HEK293 (cell line): ENCODE data around the gene VGLL3.

Experiments used
- CTCF ChIP-seq: fragments of 450-650 bp; formaldehyde crosslinking; IDR thresholded peaks from 2 replicates; pipeline ENCODE4 v1.5.1; 2016; ENCODE audit warnings: missing biosample characterization, missing genetic modification characterization
- REST ChIP-seq: fragments of 450-650 bp; formaldehyde crosslinking; IDR thresholded peaks from 2 replicates; pipeline ENCODE4 v1.5.1; 2016; ENCODE audit warnings: missing biosample characterization, missing genetic modification characterization
- SETDB1 ChIP-seq: IDR thresholded peaks from one replicate; pipeline ENCODE4 v1.6.1; 2017; ENCODE audit warnings: mild to moderate bottlenecking, low read length, moderate library complexity, mixed read lengths; ENCODE audit not compliant: insufficient read length
- TCF7L2 ChIP-seq: IDR thresholded peaks from 2 replicates; pipeline ENCODE4 v1.6.1; 2011; ENCODE audit warnings: low read depth, mild to moderate bottlenecking, inconsistent platforms, low read length, moderate library complexity, borderline replicate concordance
- ZBTB48 ChIP-seq: fragments of 450-650 bp; formaldehyde crosslinking; IDR thresholded peaks from 2 replicates; pipeline ENCODE4 v1.5.1; 2016; ENCODE audit warnings: missing biosample characterization, missing genetic modification characterization
- ZBTB49 ChIP-seq: fragments of 450-650 bp; formaldehyde crosslinking; IDR thresholded peaks from 2 replicates; pipeline ENCODE4 v1.5.1; 2016; ENCODE audit warnings: missing biosample characterization, missing genetic modification characterization, low read depth
- ZNF121 ChIP-seq: fragments of 450-650 bp; formaldehyde crosslinking; IDR thresholded peaks from 2 replicates; pipeline ENCODE4 v1.5.1; 2016; ENCODE audit warnings: missing biosample characterization, missing genetic modification characterization
- ZNF24 ChIP-seq: fragments of 450-650 bp; formaldehyde crosslinking; IDR thresholded peaks from 2 replicates; pipeline ENCODE4 v1.5.1; 2016; ENCODE audit warnings: missing biosample characterization, missing genetic modification characterization
- ZNF274 ChIP-seq, 2 experiments: fragments of 200-500 bp in 1 of 2; fragments of 450-650 bp in 1 of 2; sonication (Bioruptor generic) in 1 of 2; formaldehyde crosslinking in 1 of 2; IDR thresholded peaks; 2 replicates each; pipeline versions ENCODE4 v1.5.1 to v1.6.1; 2014 to 2016; ENCODE audit warnings: borderline replicate concordance in 1 of 2, inconsistent platforms in 1 of 2, low read length in 1 of 2, missing biosample characterization in 1 of 2, missing genetic modification characterization in 1 of 2
- ZNF350 ChIP-seq: fragments of 450-650 bp; formaldehyde crosslinking; IDR thresholded peaks from 2 replicates; pipeline ENCODE4 v1.5.0; 2017; ENCODE audit warnings: missing biosample characterization, mild to moderate bottlenecking, missing genetic modification characterization
- ZNF433 ChIP-seq: fragments of 450-650 bp; formaldehyde crosslinking; IDR thresholded peaks from 2 replicates; pipeline ENCODE4 v1.5.1; 2016; ENCODE audit warnings: missing biosample characterization, missing genetic modification characterization, low read depth
- ZNF544 ChIP-seq: fragments of 450-650 bp; formaldehyde crosslinking; IDR thresholded peaks from 2 replicates; pipeline ENCODE4 v1.5.0; 2017; ENCODE audit warnings: missing biosample characterization, missing genetic modification characterization

GRCh38 chr3:86960550-86960949 is 30.4 kb downstream of the VGLL3 start:
- TF ChIP-seq CTCF (tag by site-specific recombination), result no peak
- no peak for TF ChIP-seq ZNF274 (IDR thresholded peaks at IDR 0.05; ENCODE audit: low read length)
- TF ChIP-seq ZNF274 (tag by site-specific recombination; IDR thresholded peaks at IDR 0.05; ENCODE audit: borderline replicate concordance), result no peak
- no peak for TF ChIP-seq ZNF121
- no peak for TF ChIP-seq ZBTB48 (tag by site-specific recombination)
- no peak for TF ChIP-seq REST
- no peak for TF ChIP-seq ZNF544
- no peak for TF ChIP-seq ZNF433 (tag by site-specific recombination)
- no peak for TF ChIP-seq ZNF24 (tag by site-specific recombination)
- no peak for TF ChIP-seq ZNF350 (tag by site-specific recombination)
- no peak for TF ChIP-seq SETDB1
- no peak for TF ChIP-seq TCF7L2
- TF ChIP-seq ZBTB49 (tag by site-specific recombination), result no peak
